Measurements from ENCODE around the gene MARK2.

The MARK2 gene

GRCh38 chr11:63945477-63946163 is 106.7 kb downstream of the MARK2 start:
- DNase-seq (ENCODE audit: extremely low read depth, insufficient read length): no peak
- Histone ChIP-seq H3K27me3 (replicated peaks; ENCODE audit: control insufficient read depth, insufficient read depth, low read length) (no peaks in the 10 kb centered on the region), H3K36me3 (ENCODE audit: control insufficient read depth, insufficient read depth, low read length) (peaks cover 7% of the 10 kb centered on the region), H3K4me3 (replicated peaks; ENCODE audit: low read depth, low read length) (no peak overlapping the region)
- TF ChIP-seq CTCF (IDR thresholded peaks at IDR 0.05; ENCODE audit: insufficient read depth, low read length, poor library complexity, severe bottlenecking): peak; percentile 55

GRCh38 chr11:63951779-63952536 is 113.0 kb downstream of the MARK2 start:
- no peaks in the 10 kb centered on the region for H3K27me3 ChIP-seq (replicated peaks; ENCODE audit: control insufficient read depth, insufficient read depth, low read length)
- no peak overlapping the region for H3K4me3 ChIP-seq (replicated peaks; ENCODE audit: low read depth, low read length)
- no peak for DNase-seq (ENCODE audit: extremely low read depth, insufficient read length)
- peaks cover 24% of the 10 kb centered on the region for H3K36me3 ChIP-seq (ENCODE audit: control insufficient read depth, insufficient read depth, low read length)
- no peak for TF ChIP-seq CTCF (IDR thresholded peaks at IDR 0.05; ENCODE audit: insufficient read depth, low read length, poor library complexity, severe bottlenecking)

GRCh38 chr11:63952570-63952969 is 113.7 kb downstream of the MARK2 start:
- no peaks in the 10 kb centered on the region for H3K27me3 ChIP-seq (replicated peaks; ENCODE audit: control insufficient read depth, insufficient read depth, low read length)
- no peak overlapping the region for H3K4me3 ChIP-seq (replicated peaks; ENCODE audit: low read depth, low read length)
- DNase-seq (ENCODE audit: extremely low read depth, insufficient read length): no peak
- no peak for TF ChIP-seq CTCF (IDR thresholded peaks at IDR 0.05; ENCODE audit: insufficient read depth, low read length, poor library complexity, severe bottlenecking)
- peaks cover 24% of the 10 kb centered on the region for H3K36me3 ChIP-seq (ENCODE audit: control insufficient read depth, insufficient read depth, low read length)

GRCh38 chr11:63958008-63958407 is 119.1 kb downstream of the MARK2 start:
- Histone ChIP-seq H3K27me3 (replicated peaks; ENCODE audit: control insufficient read depth, insufficient read depth, low read length) (no peaks in the 10 kb centered on the region), H3K36me3 (ENCODE audit: control insufficient read depth, insufficient read depth, low read length) (peaks cover 18% of the 10 kb centered on the region), H3K4me3 (replicated peaks; ENCODE audit: low read depth, low read length) (no peak overlapping the region)
- DNase-seq (ENCODE audit: extremely low read depth, insufficient read length): no peak
- no peak for TF ChIP-seq CTCF (IDR thresholded peaks at IDR 0.05; ENCODE audit: insufficient read depth, low read length, poor library complexity, severe bottlenecking)
